GM12878 (cell line): ENCODE results near the gene DCAF17. TPM values are rescaled to one million over a fixed set of nuclear protein-coding genes. Genes with fewer than 3 reads are reported as not detected.

Experiments used
- ATAC-seq: fragments of 200-7000 bp; cut with Tn5 transposase; 3 replicates; pipeline ENCODE4 v1.9.1; 2020; ENCODE audit warnings: mild to moderate bottlenecking, moderate library complexity
- BruUV-seq: library from RNA; stranded (reverse); fragments of 400-500 nt; replicated peaks from 2 replicates; lab custom pipeline; 2021; lab: Mats Ljungman, UMichigan
- CTCF ChIA-PET: fragments of 300-600 bp; sonication (Branson Sonifier 250); formaldehyde crosslinking; extraction: SDS; loops from one replicate; lab custom pipeline; 2021; ENCODE audit warnings: inconsistent platforms; lab: Yijun Ruan, JAX
- POLR2A ChIA-PET: fragments of 350-600 bp; formaldehyde crosslinking; extraction: SDS; loops from one replicate; lab custom pipeline; 2021; ENCODE audit warnings: inconsistent platforms; lab: Charles Lee
- RAD21 ChIA-PET: fragments of 300-600 bp; sonication (Branson Sonifier 250); formaldehyde crosslinking; loops from one replicate; lab custom pipeline; 2023; ENCODE audit warnings: antibody characterized with exemption; ENCODE audit not compliant: unreplicated experiment; lab: Charles Lee
- SMC1A ChIA-PET: fragments of 300-600 bp; sonication (Branson Sonifier 250); formaldehyde crosslinking; loops from one replicate; lab custom pipeline; 2023; ENCODE audit not compliant: unreplicated experiment, uncharacterized antibody; lab: Charles Lee
- DNase-seq: peaks from one replicate; pipeline ENCODE4 v3.0.0-alpha.2; 2011; ENCODE audit warnings: low read depth, low spot score
- FAIRE-seq: peaks from 3 replicates; lab custom pipeline; 2011; peaks lifted over from hg19 to GRCh38; lab: Jason Lieb, UNC
- H2AFZ ChIP-seq: 2 replicates; pipeline ENCODE4 v1.6.0; 2011; ENCODE audit warnings: low read depth, low read length, control low read depth; ENCODE audit not compliant: control insufficient read depth
- H3K27ac ChIP-seq: 2 replicates; pipeline ENCODE4 v1.5.1; 2011; ENCODE audit warnings: control low read depth; ENCODE audit not compliant: control insufficient read depth, insufficient read depth
- H3K27me3 ChIP-seq, 2 experiments: replicated peaks in 1 of 2; 2 replicates each; pipeline versions ENCODE4 v1.6.0 to v1.6.1; 2011; ENCODE audit warnings: low read length in 1 of 2; ENCODE audit not compliant: control insufficient read depth in 2 of 2, insufficient read depth in 2 of 2
- H3K36me3 ChIP-seq, 2 experiments: 2 replicates each; pipeline ENCODE4 v1.5.1; 2011; ENCODE audit warnings: low read length in 1 of 2; ENCODE audit not compliant: control insufficient read depth in 2 of 2, insufficient read depth in 2 of 2
- H3K4me1 ChIP-seq: 2 replicates; pipeline ENCODE4 v1.6.1; 2011; ENCODE audit warnings: mild to moderate bottlenecking, low read length, moderate library complexity, mixed read lengths; ENCODE audit not compliant: control insufficient read depth, insufficient read depth
- H3K4me2 ChIP-seq: 2 replicates; pipeline ENCODE4 v1.6.0; 2011; ENCODE audit warnings: control low read depth; ENCODE audit not compliant: control insufficient read depth, insufficient read depth
- H3K4me3 ChIP-seq: fragments of 200-600 bp; sonication (generic); 2 replicates; pipeline ENCODE4 v1.5.1; 2016
- H3K79me2 ChIP-seq: 2 replicates; pipeline ENCODE4 v1.6.0; 2011; ENCODE audit warnings: low read length; ENCODE audit not compliant: control insufficient read depth, insufficient read depth
- H3K9ac ChIP-seq: 2 replicates; pipeline ENCODE4 v1.8.0; 2011; ENCODE audit warnings: low read length, control low read depth, mixed read lengths; ENCODE audit not compliant: control insufficient read depth, insufficient read depth
- H3K9me3 ChIP-seq: replicated peaks from 3 replicates; pipeline ENCODE4 v1.5.1; 2011; ENCODE audit warnings: mild to moderate bottlenecking, low read length; ENCODE audit not compliant: control insufficient read depth, insufficient read depth
- H4K20me1 ChIP-seq: 2 replicates; pipeline ENCODE4 v1.6.0; 2011; ENCODE audit not compliant: control insufficient read depth, insufficient read depth
- BMI1 ChIP-seq: fragments of 450-650 bp; IDR thresholded peaks from 2 replicates; pipeline ENCODE4 v1.6.1; 2016; ENCODE audit warnings: mild to moderate bottlenecking, moderate library complexity, borderline replicate concordance
- CBFB ChIP-seq: IDR thresholded peaks from 2 replicates; pipeline ENCODE4 v1.6.1; 2016; ENCODE audit warnings: antibody characterized with exemption, low read depth
- CEBPB ChIP-seq, 2 experiments: fragments of 150-350 bp in 1 of 2; IDR thresholded peaks; 2 replicates each; pipeline ENCODE4 v1.6.1; 2012 to 2014; ENCODE audit warnings: low read depth in 2 of 2, low read length in 2 of 2, borderline replicate concordance in 1 of 2, inconsistent platforms in 1 of 2
- ELK1 ChIP-seq: IDR thresholded peaks from 2 replicates; pipeline ENCODE4 v1.6.1; 2012; ENCODE audit warnings: low read depth, low read length, improper control_type of control experiment
- FOS ChIP-seq: IDR thresholded peaks from 3 replicates; pipeline ENCODE4 v1.6.1; 2011; ENCODE audit warnings: borderline replicate concordance; ENCODE audit not compliant: insufficient read length; ENCODE audit errors: extremely low read depth
- IKZF2 ChIP-seq, 2 experiments: fragments of 450-650 bp; IDR thresholded peaks; 2 replicates each; pipeline ENCODE4 v1.6.1; 2017; ENCODE audit warnings: mild to moderate bottlenecking in 2 of 2, moderate library complexity in 2 of 2
- KLF5 ChIP-seq: fragments of 450-650 bp; IDR thresholded peaks from 2 replicates; pipeline ENCODE4 v1.6.1; 2014; ENCODE audit warnings: mild to moderate bottlenecking; ENCODE audit not compliant: partially characterized antibody
- NFXL1 ChIP-seq: fragments of 450-650 bp; IDR thresholded peaks from 2 replicates; pipeline ENCODE4 v1.6.1; 2017; ENCODE audit warnings: antibody characterized with exemption, mild to moderate bottlenecking, borderline replicate concordance
- POLR2AphosphoS2 ChIP-seq: IDR thresholded peaks from 2 replicates; pipeline ENCODE4 v1.6.1; 2011; ENCODE audit warnings: low read depth, mild to moderate bottlenecking, low read length, improper control_type of control experiment, moderate library complexity
- SUZ12 ChIP-seq: fragments of 200-600 bp; sonication (generic); IDR thresholded peaks from one replicate; pipeline ENCODE4 v1.6.1; 2018; ENCODE audit warnings: antibody characterized with exemption, mild to moderate bottlenecking; ENCODE audit not compliant: unreplicated experiment
- USF2 ChIP-seq: IDR thresholded peaks from 2 replicates; pipeline ENCODE4 v1.6.1; 2011; ENCODE audit warnings: low read depth, low read length, improper control_type of control experiment, borderline replicate concordance
- WGBS: methylation state at CpG from one replicate; pipeline ENCODE4 v1.1.6; 2016; ENCODE audit warnings: low lambda C conversion rate; ENCODE audit not compliant: insufficient replicate concordance, insufficient coverage; ENCODE audit errors: missing lambda C conversion rate; 5-methylcytosine and 5-hydroxymethylcytosine counted together
- in situ Hi-C: fragments of 300-500 bp; cut with MboI; formaldehyde crosslinking; loops from 9 replicates; pipeline ENCODE4 v1.14.3; 2018; ENCODE audit warnings: mixed read lengths
- intact Hi-C: fragments of 100-400 bp; cut with micrococcal nuclease; formaldehyde crosslinking; loops from one replicate; pipeline ENCODE4 v1.14.2; 2022; ENCODE audit not compliant: unreplicated experiment
- polyA plus RNA-seq, 11 experiments: library from polyadenylated mRNA; depleted of rRNA in 4 of 11; unstranded in 6 of 11; stranded (reverse) in 5 of 11; fragments of >200 nt; fragmentation: Nextera tagmentation in 4 of 11; fragmentation: Illumina TruSeq in 1 of 11; extraction: Ambion mirVana in 4 of 11; extraction: Trizol in 1 of 11; gene quantifications; 1 replicate in 1 of 11; 2 replicates in 10 of 11; pipeline versions ENCODE4 v1.2.1 to v1.2.3, GENCODE V29; 2011 to 2016; ENCODE audit warnings: inconsistent platforms in 2 of 11, missing spikeins in 2 of 11, low read depth in 1 of 11
- total RNA-seq, 4 experiments: library from RNA; depleted of rRNA in 3 of 4; stranded (reverse); fragments of >200 nt in 3 of 4; fragmentation: Illumina TruSeq in 1 of 4; extraction: Trizol in 1 of 4; gene quantifications; 2 replicates each; pipeline versions ENCODE4 v1.2.1 to v1.2.3, GENCODE V29; 2013 to 2021

Gene DCAF17
- total and polyA plus RNA-seq, 10 of the 15 experiments (the other 5 are each of a cell fraction or from before 2014, with no cell fraction given), result 5.2 to 32.9 (median 23.4) TPM

GRCh38 chr2:171393487-171393886 is 40.5 kb upstream of the DCAF17 start:
- Histone ChIP-seq H3K36me3 (peaks cover 0 to 4% of the 10 kb centered on the region in 2 experiments; a peak in 1 of 4 replicates), H3K27ac (no peak overlapping the region), H3K27me3 (no peaks in the 10 kb centered on the region), H3K9ac (no peak overlapping the region), H2AFZ (no peak overlapping the region), H3K9me3 (no peaks in the 10 kb centered on the region; the same call in 2 of the 3 replicates), H4K20me1 (no peaks in the 10 kb centered on the region), H3K4me1 (peaks cover 39% of the 10 kb centered on the region), H3K4me2 (no peak overlapping the region), H3K4me3 (no peak overlapping the region), H3K79me2 (peaks cover 36% of the 10 kb centered on the region)
- ChIA-PET CTCF (interaction anchor here (0.6 to 2.1 kb wide), 6 partner anchors 13 to 48 kb away, joined by 3 to 11 read pairs (median 3); partner anchors contain the start of genes DCAF17 and METTL8), POLR2A (interaction anchor here (0.5 to 1.7 kb wide), 13 partner anchors 8 to 274 kb away, joined by 3 to 9 read pairs (median 3); no protein-coding TSS in a partner anchor), RAD21 (interaction anchor here (0.7 to 3.6 kb wide), 12 partner anchors 12 to 127 kb away, joined by 3 to 17 read pairs (median 6); partner anchors contain the start of gene METTL8), SMC1A (interaction anchor here (0.7 to 5.4 kb wide), 12 partner anchors 9 to 78 kb away, joined by 3 to 69 read pairs (median 4); no protein-coding TSS in a partner anchor)
- BruUV-seq, result no TSS peak
- 96% methylated on average over 1 of the region's 1 CpG for WGBS
- in situ Hi-C loops, result no loop called here
- ATAC-seq (no peak), FAIRE-seq (no peak), DNase-seq (no peak)
- intact Hi-C loops, result no loop called here
- TF ChIP-seq USF2, result no peak
- TF ChIP-seq CBFB, result no peak
- no peak for TF ChIP-seq BMI1
- no peak for TF ChIP-seq CEBPB (IDR thresholded peaks at IDR 0.05; ENCODE audit: borderline replicate concordance in 1 of 2, low read depth in 2 of 2, low read length in 2 of 2)
- no peak for TF ChIP-seq FOS
- TF ChIP-seq SUZ12, result no peak
- no peak for TF ChIP-seq KLF5
- TF ChIP-seq POLR2AphosphoS2, result no peak
- no peak for TF ChIP-seq ELK1
- no peak for TF ChIP-seq IKZF2 (IDR thresholded peaks at IDR 0.05)
- no peak for TF ChIP-seq NFXL1
